ENCODE measurements around the gene TRIM32.

DNA sequence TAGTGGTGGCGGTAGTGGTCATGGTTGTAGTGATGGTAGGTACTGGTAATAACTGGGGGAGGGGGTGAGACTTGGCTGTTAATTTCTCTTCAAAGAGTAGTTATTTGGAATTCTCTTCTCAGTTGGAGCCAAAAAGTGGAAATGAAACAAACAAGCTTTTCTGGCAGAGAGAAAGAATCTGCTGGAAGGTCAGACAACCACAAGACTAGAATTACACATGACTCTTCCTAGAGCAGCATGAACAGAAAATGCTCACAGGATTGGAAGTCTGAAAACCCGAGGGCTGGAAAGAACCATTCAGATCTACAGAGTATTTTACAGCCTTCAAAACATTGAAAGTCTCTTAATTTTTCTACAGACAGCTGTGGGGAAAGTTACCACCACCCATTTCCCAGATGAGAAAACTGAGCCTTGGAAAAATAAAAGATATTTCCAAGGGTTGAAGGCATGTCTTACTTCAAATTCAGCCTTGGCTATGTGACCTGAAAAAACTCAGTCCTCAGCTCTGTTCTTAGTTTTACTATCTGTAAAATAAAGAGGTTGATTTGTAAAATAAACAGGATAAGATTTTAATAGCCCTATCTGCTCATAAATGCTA is 42.9 kb upstream of the TRIM32 start:
- TF ChIP-seq, protein P1, sequence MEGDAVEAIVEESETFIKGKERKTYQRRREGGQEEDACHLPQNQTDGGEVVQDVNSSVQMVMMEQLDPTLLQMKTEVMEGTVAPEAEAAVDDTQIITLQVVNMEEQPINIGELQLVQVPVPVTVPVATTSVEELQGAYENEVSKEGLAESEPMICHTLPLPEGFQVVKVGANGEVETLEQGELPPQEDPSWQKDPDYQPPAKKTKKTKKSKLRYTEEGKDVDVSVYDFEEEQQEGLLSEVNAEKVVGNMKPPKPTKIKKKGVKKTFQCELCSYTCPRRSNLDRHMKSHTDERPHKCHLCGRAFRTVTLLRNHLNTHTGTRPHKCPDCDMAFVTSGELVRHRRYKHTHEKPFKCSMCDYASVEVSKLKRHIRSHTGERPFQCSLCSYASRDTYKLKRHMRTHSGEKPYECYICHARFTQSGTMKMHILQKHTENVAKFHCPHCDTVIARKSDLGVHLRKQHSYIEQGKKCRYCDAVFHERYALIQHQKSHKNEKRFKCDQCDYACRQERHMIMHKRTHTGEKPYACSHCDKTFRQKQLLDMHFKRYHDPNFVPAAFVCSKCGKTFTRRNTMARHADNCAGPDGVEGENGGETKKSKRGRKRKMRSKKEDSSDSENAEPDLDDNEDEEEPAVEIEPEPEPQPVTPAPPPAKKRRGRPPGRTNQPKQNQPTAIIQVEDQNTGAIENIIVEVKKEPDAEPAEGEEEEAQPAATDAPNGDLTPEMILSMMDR (IDR thresholded peaks at IDR 0.05; ENCODE audit: low read length) = no peak
- no peak for TF ChIP-seq EZH2 (IDR thresholded peaks at IDR 0.05; ENCODE audit: borderline replicate concordance, low read length)

Measured in OCI-LY1 (cell line).